Measurements from ENCODE around the gene PPP6R1.
"Not testable (repeated sequence)": the region's sequence is repeated elsewhere in the genome, so short reads cannot be mapped to it uniquely, and the experiment has no call there.

PPP6R1 gene

DNA sequence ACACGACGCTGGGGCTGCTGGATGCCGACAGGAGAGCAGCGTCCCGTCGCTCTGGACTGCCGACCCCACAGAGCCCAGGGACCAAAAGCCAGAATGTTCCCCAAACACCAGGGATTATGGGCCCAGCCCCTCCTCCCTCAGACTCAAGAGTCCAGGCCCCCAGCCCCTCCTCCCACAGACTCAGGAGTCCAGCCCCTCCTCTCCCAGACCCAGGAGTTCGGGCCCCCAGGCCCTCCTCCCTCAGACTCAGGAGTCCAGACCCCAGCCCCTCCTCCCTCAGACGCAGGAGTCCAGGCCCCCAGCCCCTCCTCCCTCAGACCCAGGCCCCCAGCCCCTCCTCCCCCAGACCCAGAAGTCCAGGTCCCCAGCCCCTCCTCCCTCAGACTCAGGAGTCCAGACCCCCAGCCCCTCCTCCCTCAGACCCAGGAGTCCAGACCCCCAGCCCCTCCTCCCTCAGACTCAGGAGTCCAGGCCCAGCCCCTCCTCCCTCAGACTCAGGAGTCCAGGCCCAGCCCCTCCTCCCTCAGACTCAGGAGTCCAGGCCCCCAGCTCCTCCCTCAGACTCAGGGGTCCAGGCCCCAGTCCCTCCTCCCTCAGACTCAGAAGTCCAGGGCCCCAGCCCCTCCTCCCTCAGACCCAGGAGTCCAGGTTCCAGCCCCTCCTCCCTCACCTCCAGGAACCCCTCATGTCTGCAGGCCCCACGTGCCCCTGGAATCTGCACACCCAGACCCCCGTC lies 34.0 kb downstream of the PPP6R1 start:
- not testable (repeated sequence) for DNase-seq (ENCODE audit: low spot score)

DNA sequence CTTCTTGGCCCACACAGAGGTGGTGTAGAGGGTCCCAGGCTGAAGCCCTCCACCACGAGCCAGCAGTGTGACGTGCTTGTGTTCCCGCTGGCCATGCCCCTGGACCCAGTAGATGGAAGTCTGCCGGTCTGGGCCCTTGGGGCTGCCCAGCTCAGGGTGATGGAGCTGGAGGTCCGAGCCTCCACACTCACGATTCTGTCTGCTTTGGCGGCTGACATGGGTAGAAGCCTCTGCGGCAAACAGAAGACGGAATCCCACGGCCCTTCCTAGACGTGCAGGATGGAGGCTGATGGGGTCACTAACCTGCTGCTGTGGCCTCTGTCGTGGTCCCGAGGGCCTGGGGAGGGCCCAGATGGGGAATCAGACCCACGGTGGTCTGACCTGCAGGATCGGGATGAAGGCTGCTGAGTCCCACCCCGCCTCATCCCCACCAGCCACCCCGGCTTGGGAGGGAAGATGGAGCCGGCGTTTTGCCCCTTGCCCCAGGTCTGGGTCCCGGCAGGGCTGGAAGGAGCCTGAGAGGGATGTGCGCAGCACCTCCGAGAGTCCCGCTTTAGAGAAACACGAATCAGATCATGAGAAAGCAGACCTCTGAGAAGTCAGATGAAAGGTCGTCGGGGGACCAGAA lies 34.7 kb downstream of the PPP6R1 start:
- no peak for DNase-seq (ENCODE audit: low spot score)

DNA sequence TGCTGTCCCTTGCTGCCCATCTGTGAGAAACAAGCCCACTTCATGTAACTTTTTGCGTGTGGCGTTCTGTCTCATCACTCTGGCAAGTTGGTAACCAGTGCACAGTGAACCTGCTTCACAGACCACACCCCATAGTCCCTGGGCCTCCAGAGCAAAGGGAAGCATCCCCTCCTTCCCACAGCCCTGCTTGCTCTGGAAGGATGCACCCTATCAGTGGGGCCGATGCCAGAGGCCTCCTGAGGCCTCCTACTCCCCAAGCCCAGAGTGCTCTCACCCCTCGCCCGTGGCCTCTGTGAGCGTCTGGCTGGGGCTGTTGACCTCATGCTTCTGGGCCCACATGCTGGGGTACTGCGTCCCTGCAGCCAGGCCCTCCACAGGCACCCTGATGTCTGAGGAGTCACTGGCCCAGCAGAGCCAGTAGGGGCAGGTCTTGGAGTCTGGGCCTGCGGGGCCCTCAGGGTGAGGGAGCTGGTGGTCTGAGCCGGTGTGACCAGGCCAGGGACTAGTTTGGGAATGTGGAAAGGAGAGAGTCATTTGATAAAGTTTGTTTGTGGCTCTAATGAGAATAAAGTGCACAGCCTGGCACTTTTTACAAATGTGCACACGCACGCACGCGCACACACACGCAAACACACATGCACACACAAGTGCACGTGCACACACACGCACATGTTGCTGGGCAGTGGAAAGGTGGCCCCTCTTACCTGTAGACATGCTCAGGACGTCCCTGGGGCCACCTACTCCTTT lies 35.4 kb downstream of the PPP6R1 start:
- DNase-seq (ENCODE audit: low spot score), result no peak

DNA sequence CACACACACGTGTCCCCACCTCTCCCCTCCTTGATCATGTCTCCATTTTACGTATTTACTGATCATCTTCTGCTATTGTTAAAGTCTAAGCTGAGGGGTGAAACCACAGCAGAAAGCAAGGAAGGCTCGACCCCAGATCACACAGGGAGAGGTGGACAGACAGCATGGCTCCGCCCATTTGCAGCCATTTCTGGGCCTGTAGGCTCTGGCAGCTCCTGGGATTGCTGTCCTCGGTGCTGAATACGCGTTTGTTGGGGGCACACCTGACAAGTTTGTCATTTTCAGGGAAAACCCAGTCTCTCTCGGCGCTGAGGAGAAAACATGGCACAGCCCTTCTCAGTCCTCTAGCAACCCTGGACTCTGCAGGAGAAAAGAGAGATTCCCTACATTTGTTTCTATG lies 38.3 kb downstream of the PPP6R1 start:
- no peak for DNase-seq (ENCODE audit: low spot score)

DNA sequence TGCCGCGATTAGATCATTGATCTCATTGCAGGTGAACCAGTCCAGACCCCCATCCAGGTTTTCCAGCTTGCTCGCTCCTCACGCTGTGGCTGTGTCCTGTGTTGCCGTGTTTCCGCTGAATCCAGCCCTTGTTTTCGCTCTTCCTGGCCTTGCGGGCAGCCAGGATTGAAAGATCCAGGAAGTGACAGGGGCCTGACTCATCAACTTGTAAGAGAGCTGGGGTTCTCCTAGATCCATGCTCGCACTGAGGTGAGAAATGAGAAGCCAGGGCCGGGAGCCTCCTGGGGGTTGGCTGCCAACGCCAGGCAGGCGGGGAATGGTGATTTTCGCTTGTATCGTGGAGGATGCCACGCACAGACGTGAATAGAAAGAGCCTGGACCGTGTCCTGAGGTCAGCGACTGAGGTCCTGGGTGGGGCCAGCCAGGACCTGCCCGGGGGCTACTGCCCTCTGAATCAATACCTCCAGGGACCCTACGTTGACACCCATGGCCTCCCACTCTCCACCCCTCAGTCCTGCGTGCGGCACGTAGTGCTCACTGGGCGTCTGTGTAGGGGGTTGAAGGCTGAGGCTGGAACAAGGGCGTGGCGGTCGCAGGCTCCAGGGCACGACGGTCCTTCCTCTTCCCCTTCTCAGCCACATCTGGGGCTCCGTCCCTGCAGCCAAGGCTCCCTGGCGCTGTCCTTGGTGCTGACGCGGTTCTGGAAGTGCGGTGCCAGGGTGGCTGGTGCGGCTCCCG lies 42.2 kb downstream of the PPP6R1 start:
- peak; percentile 28 for DNase-seq (ENCODE audit: low spot score)

DNA sequence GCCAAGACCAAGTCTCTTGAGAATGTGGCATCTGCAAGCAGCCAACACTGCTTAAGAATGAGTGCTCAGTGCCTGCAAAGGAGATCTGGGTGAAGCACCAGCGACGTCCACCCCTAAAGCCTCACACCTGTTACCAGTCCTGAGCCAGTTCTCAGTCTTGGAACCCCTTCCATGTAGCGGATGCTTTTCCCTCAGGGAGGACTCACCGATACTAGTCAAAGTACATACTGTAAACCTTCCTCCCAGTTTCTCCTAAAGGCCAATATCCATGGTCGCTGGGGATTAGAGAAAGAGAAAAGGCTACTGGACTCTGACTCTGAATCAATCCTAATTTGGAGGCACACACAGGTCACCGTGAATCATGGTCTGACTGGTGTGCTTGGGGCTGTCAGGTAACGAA lies 45.3 kb downstream of the PPP6R1 start:
- DNase-seq (ENCODE audit: low spot score), result no peak

DNA sequence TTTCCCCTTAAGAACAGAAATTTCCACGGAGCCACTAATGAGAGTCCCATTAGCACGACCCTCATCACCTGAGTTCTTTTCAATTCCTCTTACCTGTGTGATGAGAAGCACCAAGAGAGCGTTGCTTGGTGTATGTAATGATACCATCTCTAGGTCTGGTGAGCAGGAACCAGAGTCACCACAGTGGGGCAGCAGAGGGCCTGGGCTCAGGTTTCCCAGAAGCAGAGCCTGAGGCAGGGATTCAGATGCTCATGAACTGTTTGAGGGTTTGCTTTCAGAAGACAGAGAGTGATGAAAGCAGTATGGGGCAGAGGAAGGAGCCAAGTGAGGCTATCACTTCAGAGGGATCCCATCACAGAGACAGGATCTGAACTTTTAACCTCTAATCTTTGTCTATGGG lies 46.4 kb downstream of the PPP6R1 start:
- DNase-seq (ENCODE audit: low spot score), result peak; percentile 31

DNA sequence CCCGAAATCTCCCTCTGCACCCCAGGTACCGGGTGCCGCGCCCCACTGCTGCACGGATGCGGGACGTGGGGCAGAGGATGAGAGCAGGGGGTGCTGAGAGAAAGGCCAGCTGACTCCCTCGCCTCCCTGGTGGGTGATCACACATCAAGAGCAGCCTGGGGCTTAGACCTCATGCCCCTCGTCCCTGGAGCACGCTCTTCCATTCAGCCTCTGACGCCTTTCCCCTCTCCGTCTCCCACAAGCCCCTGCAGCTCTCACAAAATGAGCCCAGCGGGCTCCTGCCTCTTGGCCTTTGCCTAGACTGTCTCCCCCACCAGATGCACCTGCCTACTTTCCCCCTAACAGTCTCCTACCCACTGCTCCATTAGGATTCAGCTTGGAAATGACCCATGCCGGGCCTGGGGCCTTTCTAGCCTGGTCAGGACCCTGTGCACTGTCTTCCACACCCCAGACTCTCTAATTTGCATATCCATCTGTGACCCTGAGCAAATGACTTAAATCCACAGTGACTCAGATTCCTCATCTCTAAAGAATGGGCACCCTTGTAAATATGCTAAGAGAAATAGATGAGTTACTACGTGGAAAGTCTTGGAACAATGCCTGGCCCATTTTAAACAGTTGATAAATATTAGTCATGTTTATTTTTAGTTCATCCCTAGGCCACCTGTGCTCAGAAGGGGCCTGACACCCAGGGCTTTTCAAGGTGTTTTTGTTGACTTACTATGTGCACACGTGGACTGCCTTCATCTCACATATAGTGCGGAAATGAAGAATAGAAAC lies 48.9 kb downstream of the PPP6R1 start:
- no peak for DNase-seq (ENCODE audit: low spot score)

DNA sequence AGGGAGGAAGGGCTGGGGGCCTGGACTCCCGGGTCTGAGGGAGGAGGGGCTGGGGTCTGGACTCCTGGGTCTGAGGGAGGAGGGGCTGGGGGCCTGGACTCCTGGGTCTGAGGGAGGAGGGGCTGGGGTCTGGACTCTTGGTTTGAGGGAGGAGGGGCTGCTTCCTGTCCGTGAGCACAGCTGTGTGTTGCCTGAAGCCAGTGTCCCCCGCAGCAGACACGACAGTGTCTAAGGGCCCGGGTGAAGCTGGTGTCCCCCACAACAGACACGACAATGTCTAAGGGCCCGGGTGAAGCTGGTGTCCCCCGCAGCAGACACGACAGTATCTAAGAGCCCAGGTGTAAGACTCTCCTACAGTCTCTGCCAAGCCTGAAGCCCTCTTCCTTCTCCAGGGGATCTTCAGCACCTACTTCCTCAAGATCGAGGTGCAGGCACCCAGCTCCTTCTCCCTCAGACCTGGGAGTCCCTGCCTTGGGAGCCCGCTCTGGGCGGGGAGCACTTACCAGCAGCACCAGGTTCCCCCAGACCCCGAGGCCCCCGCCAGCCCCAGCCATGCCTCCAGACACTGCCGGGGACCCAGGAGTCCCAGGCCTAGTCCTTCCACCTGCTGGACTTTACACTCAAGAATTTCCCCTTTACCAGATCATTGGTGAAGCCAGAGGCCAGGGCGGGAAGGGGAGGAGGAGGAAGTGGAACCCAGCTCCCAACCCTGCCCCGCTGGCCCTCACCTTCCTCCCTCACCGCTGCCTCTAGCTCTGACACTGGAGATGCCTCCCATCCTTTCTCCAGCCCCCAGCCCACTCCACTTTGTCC lies 49.7 kb downstream of the PPP6R1 start, which contains the start of gene PTPRH:
Gene PTPRH, minus strand, starts transcription at position 622 of the 813 bp plus-strand sequence. Its CDS starts 68 bp downstream, at position 554.
- no peak for DNase-seq (ENCODE audit: low spot score)

DNA sequence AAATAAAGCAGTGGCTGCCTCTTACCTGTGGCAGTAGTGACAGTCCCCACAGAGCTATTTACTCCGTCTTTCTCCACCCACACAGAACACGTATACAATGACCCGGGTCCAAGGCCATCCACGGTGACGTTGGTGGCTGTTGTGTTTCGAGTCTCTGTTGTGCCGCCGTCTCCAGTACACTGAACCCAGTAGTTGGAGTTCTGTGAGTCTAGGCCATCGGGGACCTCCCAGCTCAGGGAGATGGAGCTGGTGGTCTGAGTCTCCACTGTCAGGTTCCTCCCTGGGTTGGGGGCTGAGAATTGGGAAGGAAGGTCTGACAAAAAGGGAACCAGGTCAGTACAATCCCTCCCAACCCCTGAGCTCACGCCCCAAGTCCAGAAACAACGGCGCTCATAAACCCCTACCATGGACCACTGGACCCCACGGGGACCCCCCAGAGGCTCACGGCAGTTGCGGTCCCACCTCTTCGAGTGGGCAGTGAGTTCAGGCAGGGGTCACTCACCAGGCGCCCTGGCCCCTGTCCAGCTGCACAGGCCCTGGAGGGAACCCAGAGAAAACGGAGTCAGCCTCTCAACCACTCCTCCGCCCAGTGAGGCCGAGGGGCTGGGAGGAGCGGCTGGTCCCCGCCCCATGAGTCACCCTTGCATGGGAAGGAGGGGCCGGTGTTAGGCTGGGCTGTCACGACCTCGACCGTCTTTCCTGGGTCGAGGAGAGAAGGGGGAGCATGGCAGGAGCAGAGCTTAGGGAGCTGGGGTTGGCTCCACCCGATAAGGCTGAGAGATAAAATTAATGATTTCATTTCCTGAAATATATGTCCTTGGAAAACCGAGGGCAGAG lies 51.9 kb downstream of the PPP6R1 start:
- DNase-seq (ENCODE audit: low spot score), result peak; percentile 8

DNA sequence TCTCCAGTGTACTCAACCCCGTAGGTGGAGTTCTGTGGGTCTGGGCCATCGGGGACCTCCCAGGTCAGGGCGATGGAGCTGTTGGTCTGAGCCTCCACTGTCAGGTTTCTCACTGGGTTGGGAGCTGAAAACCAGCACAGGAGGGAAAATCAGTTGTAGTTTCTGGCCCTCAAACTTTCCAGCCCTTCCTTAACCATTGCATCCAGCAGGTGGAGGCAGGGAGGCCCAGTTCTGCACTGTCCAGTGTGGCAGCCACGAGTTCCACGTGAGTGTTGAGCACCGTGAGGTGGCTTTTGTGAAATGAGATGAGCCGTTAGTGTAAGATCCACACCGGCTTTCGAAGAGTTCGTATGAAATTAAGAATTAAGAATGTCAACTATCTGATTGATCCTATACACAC lies 56.6 kb downstream of the PPP6R1 start:
- DNase-seq (ENCODE audit: low spot score), result peak; percentile 6

DNA sequence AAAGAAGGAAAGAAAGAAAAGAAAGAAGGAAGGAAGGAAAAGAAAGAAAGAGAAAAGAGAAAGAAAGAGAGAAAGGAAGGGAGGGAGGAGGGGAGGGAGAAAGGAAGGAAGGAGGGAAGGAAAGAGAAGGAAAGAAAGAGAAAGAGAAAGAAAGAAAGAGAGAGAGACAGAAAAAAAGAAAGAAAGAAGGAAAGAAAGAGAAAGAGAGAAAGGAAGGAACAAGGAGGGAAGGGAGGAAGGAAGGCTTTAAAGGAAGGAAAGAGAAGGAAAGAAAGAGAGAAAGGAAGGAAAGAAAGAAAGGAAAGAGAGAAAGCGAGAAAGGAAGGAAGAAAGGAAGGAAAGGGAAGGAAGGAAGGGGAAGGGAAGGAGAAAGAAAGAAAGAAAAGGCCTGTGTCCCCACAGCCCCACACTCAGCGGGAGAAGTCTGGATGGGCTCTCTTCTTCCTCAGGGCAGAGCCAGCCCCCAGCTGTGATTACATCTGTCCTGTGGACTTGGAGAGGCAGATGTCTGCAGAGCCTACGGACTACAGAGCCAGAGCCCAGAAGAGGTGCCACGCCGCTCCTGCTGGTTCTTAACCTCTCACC lies 59.1 kb downstream of the PPP6R1 start:
- DNase-seq (ENCODE audit: low spot score), result no peak

DNA sequence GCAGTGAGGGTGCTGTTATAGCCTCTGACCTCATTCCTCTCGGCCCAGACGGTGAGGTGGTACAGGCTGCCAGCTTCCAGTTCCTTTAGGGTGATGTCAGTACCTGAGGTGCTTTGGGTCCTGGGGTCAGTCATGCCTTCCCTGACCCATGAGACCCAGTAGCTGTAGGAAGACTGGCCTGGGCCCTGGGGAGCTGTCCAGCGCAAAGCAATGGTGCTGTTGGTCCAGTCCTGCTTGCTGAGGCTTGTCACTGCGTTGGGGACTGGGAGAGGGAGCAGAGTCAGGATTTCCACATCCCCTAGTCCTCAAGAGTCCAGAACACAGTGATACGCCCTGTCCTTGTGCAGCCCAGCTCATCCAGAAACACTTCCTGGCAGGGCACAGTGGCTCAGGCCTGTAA lies 60.2 kb downstream of the PPP6R1 start:
- DNase-seq (ENCODE audit: low spot score), result no peak

DNA sequence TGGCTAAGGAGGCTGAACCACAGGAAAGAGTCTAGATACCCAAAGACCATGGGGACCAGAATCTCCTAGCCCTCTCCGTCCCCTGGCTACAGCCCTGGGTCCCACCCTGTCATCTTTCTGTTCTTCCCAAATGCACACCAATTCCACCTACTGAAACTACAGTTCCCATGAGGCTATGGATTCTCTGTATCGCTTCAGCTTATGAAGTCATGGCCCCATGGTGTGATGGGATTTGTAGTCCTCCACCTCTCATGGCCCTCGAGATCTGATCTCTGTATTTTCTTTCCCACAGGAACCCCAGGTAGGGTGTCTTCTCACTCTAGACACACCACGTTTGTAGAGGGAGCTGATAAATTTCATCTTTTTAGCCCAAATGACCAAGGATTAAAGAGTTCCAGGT lies 61.3 kb downstream of the PPP6R1 start:
- DNase-seq (ENCODE audit: low spot score), result no peak

DNA sequence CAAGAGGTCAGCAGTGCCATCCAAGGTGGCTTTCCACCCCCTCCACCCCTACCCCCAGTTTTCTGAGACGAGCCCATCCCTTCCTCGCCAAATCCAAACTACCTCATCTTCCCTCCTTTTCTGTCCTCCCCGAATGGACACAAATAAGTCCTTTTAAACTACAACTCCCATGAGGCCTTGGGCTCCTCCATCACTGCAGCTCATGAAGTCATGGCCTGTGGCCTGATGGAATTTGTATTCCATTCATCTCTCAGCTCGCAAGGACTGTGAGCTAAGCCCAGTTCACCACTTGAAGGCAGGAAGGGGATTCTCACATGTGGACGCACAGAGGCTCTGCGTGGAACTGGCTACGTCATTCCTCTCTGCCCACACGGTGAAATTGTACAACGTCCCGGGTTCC lies 62.0 kb downstream of the PPP6R1 start:
- DNase-seq (ENCODE audit: low spot score), result no peak

DNA sequence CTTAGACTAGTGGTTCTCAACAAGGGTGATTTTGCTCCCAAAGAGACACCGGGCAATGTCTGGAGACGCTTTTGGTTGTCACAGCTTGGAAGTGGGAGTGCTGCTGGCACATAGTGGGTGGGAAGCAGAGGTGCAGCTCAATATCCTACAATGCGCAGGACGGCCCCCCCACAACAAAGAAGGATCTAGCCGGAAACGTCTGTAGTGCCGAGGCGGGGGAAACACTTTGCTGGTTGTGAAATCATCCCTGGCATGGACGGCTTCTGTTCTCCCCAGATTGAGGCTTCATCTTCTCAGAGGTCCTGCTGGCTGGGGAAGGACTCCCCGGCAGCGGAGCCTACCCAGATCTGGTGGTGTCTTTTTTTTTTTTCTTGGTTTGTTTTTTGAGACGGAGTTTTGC lies 65.3 kb downstream of the PPP6R1 start:
- no peak for DNase-seq (ENCODE audit: low spot score)

DNA sequence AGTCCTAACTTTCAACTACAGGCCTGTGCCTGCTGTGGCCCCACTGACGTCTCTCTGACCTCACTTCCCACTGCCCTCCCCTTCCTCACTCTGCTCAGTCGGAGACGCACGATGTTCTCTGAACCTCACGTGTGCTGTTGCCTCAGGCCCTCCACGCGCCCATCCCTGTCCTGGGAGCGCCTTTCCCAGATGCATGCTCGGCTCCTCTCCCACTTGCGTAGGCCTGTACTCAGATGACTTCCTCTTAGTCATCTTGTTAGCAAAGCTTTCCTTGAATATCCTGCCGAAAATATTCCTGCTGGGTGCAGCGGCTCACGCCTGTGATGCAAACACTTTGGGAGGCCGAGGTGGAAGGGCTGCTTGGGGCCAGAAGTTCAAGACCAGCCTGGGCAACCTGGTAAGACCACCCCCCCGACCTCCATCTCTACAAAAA lies 69.4 kb downstream of the PPP6R1 start:
- no peak for DNase-seq (ENCODE audit: low spot score)

DNA sequence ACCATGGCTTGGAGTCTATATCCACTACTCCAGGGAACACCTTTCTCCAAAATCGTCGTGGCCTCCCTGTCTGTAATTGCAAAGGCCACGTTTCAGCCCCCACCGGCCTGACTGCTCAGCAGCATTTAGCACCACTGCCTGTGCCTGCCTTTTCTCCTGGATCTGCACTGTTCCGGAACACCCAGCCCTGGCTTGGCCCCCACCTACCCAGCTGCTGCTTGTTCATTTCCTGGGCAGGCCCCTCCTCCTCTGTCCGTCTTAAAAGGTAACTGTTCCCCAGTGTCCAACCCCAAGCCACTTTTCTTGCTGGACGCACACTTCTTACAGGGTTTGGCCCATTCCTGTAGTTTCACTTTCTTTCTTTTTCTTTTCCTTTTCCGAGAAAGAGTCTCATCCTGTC lies 70.2 kb downstream of the PPP6R1 start:
- no peak for DNase-seq (ENCODE audit: low spot score)

DNA sequence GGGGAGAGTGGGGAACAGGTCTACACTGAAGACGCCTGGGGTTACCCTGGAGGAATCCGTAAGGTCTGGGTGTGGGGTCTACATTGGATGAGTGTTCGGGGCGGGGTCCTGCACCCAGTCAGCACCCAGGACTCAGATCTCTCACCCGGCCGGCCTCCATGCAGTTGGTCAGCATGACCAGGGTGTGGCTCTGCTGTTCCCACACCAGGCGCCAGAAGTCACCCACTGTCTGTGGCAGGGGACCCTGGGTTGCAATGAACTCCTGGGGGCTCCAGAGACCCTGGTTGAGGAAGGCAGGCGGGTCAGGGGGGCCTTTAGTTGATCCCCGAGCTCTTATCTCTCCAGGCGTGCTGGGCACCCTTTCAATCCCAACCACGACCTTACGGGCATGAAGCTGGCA lies 72.7 kb downstream of the PPP6R1 start:
- DNase-seq (ENCODE audit: low spot score), result no peak

All from CD4-positive, alpha-beta T cell treated with Interleukin-15 for 4 hours (primary cell).